GM18909 (cell line): ENCODE data around the gene SLC44A5.
"Not testable (repeated sequence)": the region's sequence is repeated elsewhere in the genome, so short reads cannot be mapped to it uniquely, and the experiment has no call there.

Source experiments
- ATAC-seq: cut with Tn5 transposase; IDR thresholded peaks from one replicate; pipeline ENCODE4 v1.9.1; 2021; ENCODE audit warnings: mild to moderate bottlenecking; ENCODE audit not compliant: unreplicated experiment, poor library complexity

Gene SLC44A5

DNA sequence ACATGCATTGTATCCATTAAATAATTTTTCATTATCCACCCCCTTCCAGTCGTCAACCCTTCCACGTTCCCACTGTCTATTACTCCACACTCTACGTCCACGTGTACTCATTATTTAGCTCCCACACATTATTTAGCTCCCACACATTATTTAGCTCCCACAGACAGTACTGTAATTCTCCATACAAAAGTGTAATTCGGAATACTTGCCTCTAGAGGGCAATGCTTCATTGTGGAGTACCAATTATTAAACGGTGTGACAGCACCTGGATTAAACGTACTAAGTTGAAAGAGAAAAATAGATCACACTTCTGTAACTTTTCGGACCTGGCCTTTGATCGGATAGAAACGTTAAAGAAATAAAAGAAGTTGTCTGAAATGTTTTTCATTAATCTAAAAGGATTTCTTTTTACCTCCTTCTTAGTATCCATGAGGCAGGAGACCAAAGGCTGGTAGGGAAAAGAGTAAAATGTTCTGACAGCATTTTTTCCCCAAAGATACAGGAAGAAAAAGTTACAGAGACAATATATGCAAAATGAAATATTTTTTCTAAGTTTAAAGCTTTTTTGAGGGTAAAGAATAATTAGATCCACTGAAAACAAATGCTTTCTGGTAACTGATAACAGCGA lies 377.5 kb downstream of the SLC44A5 start:
- ATAC-seq: peak; percentile 90

DNA sequence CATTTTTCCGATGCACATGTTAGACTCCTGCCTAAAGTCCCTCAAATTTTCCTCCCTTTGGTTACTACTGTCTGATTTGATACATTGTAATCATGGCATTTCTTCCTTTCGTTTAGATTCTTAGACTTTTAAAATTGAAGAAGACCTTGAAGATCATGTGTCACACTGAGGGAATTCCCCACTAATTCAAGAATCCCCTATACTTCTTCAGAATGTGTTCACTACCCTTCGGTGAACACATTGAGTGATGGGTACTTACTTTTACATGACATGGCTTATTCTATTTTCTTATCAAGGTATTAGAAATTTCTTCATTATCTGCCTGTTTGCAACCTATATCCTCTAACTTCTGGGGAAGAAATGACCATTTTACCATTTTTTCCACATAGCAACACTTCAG lies 390.8 kb downstream of the SLC44A5 start:
- ATAC-seq: no peak

DNA sequence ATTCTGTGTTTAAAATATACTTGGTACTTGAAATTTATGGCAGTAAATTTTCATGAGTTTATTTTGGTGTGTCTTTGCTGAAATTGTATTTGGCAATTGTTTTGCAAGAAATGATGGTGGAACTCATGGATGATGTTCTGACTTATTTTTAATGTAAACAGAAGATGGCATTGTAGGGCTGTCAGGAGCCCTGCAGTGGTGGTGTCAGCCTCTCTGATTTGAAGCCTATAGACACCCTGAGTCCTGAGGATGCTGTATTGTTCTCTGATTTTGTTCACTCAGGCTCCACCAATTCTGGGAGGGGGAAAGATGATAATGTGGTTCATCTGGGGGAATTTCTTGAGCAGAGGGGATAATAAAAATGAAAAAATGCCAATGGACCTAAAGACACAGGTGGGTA lies 396.9 kb downstream of the SLC44A5 start:
- ATAC-seq: no peak

DNA sequence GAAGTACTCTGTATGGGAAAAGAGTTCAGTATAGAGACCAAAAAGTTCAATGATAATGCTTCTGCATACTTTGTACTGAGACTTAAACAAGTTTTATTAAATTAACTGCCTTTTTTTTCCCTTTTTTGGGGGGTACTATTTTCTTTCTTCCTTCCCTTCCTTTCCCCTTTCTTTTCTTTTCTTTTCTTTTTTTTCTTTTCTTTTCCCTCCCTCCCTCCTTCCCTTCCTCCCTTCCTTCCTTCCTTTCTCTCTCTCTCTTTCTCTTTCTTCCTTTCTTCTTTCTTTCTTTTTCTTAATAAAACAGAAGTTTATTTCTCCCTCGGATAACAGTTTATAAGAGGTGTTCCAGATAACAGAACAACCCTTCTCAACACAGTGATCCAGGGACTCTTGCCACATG lies 399.3 kb downstream of the SLC44A5 start:
- ATAC-seq: no peak

DNA sequence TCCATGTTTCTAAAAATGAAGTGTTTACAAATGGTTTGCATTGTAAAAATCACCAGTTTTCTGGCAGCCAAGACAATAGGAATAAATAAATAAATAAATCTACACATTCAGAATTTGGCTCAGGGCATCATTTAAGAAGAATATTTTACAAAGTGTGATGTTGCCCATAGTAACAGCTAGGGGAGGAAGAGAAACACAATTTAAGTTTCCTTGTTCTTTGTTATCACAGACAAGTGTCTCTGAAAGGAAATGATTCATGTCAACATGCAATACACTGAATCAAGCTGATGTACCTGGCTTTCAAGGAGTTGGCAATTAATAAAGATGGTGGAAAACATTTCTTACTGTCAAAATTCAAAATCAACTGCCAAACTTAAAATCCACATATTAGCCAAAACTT lies 402.1 kb downstream of the SLC44A5 start:
- no peak for ATAC-seq

DNA sequence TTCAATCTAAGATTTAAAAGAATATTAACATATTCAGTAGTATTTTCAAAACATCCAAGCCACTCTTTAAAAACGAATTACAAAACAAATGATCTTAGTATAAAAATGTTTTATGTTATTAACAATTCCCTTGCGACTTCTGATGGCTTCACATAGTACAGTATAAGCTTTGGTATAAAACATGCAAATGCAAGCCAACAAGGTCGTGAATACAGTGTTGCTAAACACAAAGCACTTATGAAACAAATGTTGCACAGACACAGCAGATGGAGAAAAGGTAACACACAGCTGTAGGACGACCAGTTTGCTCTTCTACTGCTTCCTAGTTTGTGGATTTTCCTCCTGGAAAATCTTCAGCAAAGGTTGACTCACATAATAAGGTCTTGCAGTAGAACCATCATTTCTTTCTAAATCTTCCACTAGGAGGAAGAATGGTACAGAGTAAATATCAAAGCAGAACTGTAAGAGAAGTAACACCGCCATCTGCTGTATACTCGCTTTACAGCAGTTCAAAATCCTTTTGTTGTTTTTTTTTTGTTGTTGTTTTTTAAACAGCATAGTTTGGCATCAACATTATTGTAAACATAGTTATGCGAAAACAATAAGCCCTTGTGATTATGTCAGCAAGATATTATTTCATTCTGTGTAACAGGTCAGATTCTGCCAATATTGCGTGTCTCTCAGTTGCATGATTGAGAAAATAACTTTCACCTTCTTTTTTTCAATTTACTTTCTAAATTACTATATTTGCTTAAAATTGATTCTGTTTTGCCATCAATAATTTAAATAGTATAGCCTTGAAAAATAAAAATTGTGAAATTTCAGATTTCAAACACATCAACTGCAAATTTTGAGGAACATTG lies 407.3 kb downstream of the SLC44A5 start:
- ATAC-seq: peak; percentile 88

DNA sequence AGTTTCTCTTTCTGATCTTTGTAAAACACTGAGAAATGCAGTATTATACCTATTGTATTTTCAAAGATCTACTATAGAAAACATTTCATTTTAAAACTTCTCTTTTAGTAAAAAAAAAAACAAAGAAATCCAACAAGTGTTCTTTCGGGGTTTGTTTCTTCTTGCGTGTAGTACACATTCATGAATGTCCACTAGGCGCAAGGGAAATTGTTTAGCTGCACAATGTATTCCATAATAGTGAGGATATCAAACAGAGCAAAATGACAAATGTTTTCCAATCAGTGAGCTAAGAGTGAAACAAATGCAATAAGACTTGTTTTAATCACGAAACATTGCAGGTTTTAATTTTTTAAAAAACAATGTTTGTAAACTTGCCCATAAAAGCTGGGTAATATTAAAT lies 408.2 kb downstream of the SLC44A5 start:
- ATAC-seq: no peak

DNA sequence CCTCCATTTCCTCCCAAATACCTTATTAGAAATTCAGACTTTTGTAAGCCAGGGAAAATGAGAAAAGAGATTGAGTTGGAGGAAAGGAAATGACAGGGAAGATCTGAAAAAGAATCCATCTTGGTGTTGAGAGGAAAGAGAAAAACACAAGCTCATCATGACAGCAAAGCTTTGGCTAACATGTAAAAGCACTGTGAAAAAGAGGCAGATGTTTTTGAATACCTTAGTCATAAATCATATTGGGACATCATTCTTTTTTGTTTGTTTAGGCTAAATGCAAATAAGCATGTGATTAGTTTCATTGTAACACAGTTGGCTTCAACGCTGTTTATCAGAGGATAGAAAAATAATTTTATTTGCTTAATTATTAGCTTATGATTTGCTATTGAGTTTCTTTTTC lies 412.2 kb downstream of the SLC44A5 start:
- no peak for ATAC-seq

DNA sequence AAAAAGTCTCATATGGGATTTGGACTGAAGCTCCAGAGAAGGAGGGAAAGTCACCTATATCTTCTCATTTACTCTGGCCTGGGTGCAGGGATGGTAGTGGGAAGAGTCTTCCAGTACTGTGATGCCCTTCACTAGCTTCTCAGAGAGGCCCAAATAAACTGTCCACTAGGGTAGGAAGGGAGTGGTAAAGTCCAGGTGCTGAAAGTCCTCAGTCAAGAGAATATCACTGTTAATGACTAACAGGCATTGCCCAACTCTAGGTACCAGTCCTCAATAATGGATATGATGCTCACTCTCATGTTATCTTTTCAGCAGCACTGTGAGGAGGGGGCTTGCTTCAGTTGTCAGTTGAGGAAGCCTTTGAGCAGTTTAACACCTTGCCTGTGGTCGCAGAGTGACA lies 412.8 kb downstream of the SLC44A5 start:
- no peak for ATAC-seq

DNA sequence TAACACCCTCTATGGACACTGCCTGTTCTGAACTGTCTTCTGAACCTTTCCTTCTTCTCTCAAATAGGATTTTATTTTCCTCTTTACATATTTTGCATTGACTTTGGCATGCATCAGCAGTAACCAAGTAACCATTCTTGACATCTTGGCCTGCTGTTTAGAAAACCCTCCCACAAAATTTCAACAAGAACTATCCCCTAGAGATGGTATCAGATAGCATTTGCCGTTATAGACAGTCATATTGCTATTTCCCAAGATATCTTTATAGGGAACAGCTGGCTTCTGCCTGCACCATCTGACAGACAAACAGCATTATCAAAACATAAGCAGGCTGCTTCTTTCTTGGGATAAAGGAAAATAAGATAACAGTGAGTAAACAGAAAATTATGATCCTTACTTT lies 422.0 kb downstream of the SLC44A5 start:
- no peak for ATAC-seq

DNA sequence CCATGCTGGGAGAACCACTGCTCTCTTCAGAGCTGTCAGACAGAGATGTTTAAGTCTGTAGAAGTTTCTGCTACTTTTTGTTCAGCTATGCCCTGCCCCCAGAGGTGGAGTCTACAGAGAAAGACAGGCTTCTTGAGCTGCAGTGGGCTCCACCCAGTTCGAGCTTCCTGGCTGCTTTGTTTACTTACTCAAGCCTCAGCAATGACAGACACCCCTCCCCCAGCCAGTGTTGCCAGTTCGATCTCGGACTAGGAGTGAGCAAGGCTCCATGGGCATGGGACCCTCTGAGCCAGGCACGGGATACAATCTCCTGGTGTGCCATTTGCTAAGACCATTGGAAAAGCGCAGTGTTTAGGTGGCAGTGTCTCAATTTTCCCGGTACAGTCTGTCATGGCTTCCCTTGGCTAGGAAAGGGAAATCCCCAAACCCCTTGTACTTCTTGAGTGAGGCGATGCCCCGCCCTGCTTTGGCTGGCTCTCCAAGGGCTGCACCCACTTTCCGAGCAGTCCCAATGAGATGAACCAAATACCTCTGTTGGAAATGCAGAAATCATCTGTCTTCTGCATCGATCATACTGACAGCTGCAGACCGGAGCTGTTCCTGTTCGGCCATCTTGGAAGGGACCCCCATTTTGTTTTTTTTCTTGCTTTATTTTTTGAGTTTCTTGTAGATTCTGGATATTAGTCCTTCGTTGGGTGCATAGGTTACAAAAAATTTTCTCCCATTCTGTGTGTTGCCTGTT lies 429.5 kb downstream of the SLC44A5 start:
- not testable (repeated sequence) for ATAC-seq

DNA sequence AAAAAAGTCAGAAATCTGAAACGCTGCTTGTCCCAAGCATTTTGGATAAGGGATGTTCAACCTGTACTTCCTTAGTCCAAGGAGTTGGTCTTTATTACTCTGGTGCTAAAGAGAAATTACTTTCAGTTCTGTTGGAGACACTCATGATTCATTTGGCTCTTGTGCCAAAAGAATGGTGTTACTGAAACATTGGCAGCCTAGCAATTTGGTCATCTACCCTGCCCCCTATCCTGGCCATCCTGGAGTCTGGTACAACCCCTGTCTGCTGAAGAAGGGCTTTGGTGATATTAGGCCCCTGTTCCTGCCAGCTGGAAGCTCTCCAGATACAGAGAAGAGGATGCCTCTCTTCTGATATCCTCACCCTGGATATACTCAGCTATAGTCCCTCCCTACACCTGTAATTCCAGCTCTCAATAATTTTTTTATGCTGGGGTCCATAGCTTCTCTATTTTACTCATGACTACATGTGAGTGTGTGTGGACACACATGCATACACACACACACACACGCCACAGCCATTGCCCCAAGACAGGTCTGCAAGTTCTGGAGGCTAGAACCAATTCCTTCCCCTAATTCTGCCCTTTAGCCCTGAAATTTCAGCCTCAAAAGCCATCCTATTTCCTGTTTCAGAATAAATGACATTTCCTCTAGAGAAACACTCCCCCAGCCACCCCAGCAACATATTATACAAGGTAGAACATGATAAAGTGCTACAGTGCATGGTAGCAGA lies 436.7 kb downstream of the SLC44A5 start:
- ATAC-seq: no peak

DNA sequence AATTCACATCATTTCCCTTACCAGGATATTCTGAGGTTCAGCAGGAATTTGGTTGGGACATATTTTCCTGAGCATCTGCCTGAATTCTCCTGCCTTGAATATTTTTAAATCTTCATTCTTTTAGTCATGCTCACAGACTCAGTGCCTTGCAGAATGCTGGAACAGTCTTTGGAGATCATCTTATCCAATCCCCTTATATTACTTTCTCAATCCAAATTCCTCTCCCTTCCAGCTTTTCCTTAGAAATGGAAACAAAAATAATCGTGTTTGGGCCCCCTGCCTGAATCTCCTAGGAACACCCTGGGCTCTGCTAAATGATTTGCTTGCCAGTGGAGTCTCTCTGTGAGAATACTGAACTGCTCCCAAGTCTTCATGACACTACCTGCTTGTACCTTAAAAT lies 438.4 kb downstream of the SLC44A5 start:
- no peak for ATAC-seq

DNA sequence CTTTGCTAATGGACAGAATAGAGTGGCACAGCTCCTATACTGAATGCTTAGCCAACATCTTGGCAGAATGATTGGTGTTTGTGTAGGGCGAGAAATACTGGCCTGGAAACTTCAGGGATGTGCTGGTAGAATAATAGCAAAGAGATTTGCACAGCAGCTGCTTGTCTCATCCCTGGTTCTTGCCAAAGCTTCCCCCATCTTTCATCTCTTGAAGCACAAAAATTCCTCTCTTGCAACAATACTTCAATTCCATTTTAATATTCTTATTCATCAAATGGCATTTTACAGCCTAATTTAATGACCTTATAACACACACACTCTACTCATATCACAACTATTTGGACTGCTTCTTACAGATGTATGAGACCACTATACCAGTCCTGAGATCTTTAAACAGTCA lies 439.0 kb downstream of the SLC44A5 start:
- no peak for ATAC-seq

DNA sequence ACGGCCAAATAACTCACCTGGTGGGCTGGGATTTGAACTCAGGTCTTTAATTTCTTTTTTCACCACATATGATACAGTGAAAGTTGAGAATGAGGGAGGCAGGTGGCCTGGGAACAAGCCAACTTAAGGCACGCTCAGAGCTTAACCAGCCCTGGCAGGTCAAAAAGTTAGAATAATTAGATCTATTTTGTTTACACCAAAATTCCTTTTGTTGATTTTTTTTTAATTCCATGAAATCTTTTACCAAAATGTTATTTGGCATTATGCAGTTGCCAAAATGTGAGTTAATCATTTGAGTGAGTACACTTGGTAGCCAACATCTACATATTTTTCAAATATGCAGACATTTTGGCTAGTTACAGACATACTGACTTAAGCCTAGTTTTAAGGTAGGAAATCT lies 439.9 kb downstream of the SLC44A5 start:
- no peak for ATAC-seq

DNA sequence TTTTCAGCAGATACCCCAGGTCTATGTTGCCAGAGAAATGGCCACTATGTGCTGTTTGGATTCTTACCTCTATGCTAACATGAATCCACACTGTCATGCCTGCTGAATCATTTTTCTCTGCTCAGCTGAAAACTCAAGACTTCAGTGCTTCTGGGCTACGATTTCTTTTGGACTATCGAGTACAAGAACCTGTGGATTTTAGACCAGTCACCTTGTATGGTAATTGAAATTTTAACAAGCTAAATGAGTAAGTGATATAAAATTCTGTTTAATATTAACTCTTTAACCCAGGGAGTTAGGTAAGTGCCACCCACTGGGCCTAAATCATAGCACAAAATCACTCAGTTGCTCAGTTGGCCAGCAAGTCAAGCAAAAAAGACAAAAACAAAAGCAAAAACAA lies 440.9 kb downstream of the SLC44A5 start:
- no peak for ATAC-seq

DNA sequence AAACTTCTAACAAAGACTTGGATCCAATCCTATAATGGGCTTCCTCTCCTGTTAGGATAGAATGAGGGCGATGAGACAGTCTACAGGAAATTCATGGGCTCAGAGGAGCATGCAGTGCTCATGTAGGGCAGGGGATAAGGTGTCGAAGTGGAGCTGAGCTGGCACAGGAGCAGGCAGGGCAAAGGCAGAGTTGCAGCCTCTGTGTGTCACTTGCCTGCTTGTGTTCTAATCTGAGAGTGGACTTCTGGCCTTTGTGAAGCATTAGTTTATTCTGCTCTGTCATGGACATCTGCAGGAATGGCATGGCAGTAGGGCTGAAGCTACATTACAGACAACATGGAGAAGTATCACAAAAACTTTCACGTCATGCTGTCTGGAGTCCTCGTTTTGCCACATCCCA lies 444.1 kb downstream of the SLC44A5 start:
- no peak for ATAC-seq

DNA sequence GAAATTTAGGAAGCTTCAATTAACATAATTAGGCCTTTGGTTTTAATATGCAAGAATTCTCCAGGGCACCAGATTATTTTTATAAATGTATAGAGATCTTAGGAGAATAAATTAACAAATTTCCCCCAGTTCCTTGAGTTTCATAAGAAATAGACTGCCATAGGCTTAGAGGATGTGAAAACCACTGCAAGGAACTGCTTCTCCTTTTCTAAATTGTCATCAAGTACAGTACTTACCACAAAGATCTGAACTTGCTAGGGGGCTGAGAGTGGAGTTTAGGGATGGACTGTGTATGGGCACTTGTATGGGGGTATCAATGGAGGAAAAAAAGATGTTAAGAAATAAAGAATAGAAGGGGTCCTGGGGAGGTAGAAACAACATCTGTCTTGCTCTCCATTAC lies 445.6 kb downstream of the SLC44A5 start:
- ATAC-seq: peak; percentile 41

DNA sequence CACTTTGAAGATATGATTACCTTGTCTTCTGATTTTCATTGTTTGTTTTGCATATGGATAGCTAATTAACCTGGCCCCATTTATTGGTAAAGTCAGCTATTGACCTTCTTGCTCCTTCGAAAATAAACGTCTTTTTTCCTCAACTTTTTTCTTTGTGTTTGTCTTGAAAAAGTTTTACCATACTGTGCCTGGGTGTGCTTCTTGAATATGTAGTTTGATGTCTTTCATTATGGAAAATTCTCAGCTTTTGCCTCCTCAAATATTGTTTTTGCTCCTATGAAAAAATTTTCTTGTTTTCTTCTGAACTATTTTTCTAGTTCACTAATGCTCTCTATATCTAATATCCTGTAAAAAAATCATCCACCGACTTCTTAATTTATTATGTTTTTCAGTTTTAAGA lies 451.8 kb downstream of the SLC44A5 start:
- ATAC-seq: no peak
